Nephron (organoid): ENCODE data around the gene RASL12.
"Not testable (repeated sequence)": the region's sequence is repeated elsewhere in the genome, so short reads cannot be mapped to it uniquely, and the experiment has no call there.

Experiments
- H3K27ac Mint-ChIP-seq, 3 experiments: 2 replicates each; pipeline ENCODE4 v1.8.0; 2020; ENCODE audit warnings: mixed read lengths in 3 of 3, mild to moderate bottlenecking in 2 of 3, moderate library complexity in 1 of 3
- H3K27me3 Mint-ChIP-seq: 2 replicates; pipeline ENCODE4 v1.8.0; 2021; ENCODE audit warnings: low read depth, mild to moderate bottlenecking, moderate library complexity, mixed read lengths
- H3K36me3 Mint-ChIP-seq: 2 replicates; pipeline ENCODE4 v1.8.0; 2020; ENCODE audit warnings: low read depth, mixed read lengths
- H3K4me1 Mint-ChIP-seq: 2 replicates; pipeline ENCODE4 v1.8.0; 2020; ENCODE audit warnings: mixed read lengths
- H3K4me3 Mint-ChIP-seq, 3 experiments: 2 replicates each; pipeline ENCODE4 v1.8.0; 2020; ENCODE audit warnings: mild to moderate bottlenecking in 3 of 3, mixed read lengths in 3 of 3, moderate library complexity in 2 of 3
- H3K9me3 Mint-ChIP-seq: 2 replicates; pipeline ENCODE4 v1.8.0; 2020; ENCODE audit warnings: mixed read lengths
- TF ChIP-seq, protein P1 (sequence below), 3 experiments: fragments of 200-600 bp; sonication (generic); IDR thresholded peaks; one replicate each; pipeline ENCODE4 v1.5.0; 2021; ENCODE audit warnings: antibody characterized with exemption in 3 of 3; ENCODE audit not compliant: unreplicated experiment in 3 of 3

Gene RASL12

GRCh38 chr15:65081270-65081669 lies 13.5 kb upstream of the RASL12 start:
- Mint-ChIP-seq H3K27ac (peak overlapping the region; percentile 72 to 98 (median 96)), H3K9me3 (no peaks in the 10 kb centered on the region)
- TF ChIP-seq, protein P1, sequence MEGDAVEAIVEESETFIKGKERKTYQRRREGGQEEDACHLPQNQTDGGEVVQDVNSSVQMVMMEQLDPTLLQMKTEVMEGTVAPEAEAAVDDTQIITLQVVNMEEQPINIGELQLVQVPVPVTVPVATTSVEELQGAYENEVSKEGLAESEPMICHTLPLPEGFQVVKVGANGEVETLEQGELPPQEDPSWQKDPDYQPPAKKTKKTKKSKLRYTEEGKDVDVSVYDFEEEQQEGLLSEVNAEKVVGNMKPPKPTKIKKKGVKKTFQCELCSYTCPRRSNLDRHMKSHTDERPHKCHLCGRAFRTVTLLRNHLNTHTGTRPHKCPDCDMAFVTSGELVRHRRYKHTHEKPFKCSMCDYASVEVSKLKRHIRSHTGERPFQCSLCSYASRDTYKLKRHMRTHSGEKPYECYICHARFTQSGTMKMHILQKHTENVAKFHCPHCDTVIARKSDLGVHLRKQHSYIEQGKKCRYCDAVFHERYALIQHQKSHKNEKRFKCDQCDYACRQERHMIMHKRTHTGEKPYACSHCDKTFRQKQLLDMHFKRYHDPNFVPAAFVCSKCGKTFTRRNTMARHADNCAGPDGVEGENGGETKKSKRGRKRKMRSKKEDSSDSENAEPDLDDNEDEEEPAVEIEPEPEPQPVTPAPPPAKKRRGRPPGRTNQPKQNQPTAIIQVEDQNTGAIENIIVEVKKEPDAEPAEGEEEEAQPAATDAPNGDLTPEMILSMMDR (IDR thresholded peaks at IDR 0.05; ENCODE audit: unreplicated experiment in 3 of 3): no peak

GRCh38 chr15:65079580-65079979 lies 11.8 kb upstream of the RASL12 start:
- TF ChIP-seq, protein P1 (IDR thresholded peaks at IDR 0.05; ENCODE audit: unreplicated experiment in 3 of 3): no peak
- Mint-ChIP-seq H3K36me3 (no peaks in the 10 kb centered on the region), H3K9me3 (no peaks in the 10 kb centered on the region), H3K4me3 (no peak overlapping the region), H3K27me3 (peaks cover 17% of the 10 kb centered on the region), H3K27ac (peak overlapping the region in 1 of 3 experiments; percentile 84), H3K4me1 (peaks cover 68% of the 10 kb centered on the region)

More at GRCh38 chr15:65081270-65081669, 13.5 kb upstream of the RASL12 start:
- Mint-ChIP-seq H3K4me3 (no peak overlapping the region), H3K27me3 (peaks cover 17% of the 10 kb centered on the region), H3K36me3 (no peaks in the 10 kb centered on the region), H3K4me1 (peaks cover 74% of the 10 kb centered on the region)

GRCh38 chr15:65077981-65078352 lies 10.2 kb upstream of the RASL12 start:
- no peak overlapping the region for H3K4me3 Mint-ChIP-seq
- H3K4me1 Mint-ChIP-seq: peaks cover 52% of the 10 kb centered on the region
- H3K27ac Mint-ChIP-seq: peak overlapping the region; percentile 70 to 84 (median 81)
- TF ChIP-seq, protein P1 (IDR thresholded peaks at IDR 0.05; ENCODE audit: unreplicated experiment in 3 of 3): peak; percentile 31 to 50 (median 34)
- peaks cover 13% of the 10 kb centered on the region for H3K27me3 Mint-ChIP-seq
- H3K9me3 Mint-ChIP-seq: no peaks in the 10 kb centered on the region
- no peaks in the 10 kb centered on the region for H3K36me3 Mint-ChIP-seq

DNA sequence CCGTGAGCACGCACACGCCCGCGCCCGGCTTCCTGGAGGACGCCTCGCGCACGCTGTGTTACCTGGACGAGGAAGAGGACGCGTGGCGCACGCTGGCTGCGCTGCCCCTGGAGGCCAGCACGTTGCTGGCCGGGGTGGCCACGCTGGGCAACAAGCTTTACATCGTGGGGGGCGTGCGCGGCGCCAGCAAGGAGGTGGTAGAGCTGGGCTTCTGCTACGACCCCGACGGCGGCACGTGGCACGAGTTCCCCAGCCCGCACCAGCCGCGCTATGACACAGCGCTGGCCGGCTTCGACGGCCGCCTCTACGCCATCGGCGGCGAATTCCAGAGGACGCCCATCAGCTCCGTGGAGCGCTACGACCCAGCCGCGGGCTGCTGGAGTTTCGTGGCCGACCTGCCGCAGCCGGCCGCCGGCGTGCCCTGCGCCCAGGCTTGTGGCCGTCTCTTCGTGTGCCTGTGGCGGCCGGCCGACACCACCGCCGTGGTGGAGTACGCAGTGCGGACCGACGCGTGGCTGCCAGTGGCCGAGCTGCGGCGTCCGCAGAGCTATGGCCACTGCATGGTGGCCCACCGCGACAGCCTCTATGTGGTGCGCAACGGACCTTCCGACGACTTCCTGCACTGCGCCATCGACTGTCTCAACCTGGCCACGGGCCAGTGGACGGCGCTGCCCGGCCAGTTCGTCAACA lies 9.6 kb upstream of the RASL12 start:
- Mint-ChIP-seq H3K36me3 (no peaks in the 10 kb centered on the region), H3K9me3 (no peaks in the 10 kb centered on the region), H3K27me3 (peaks cover 12% of the 10 kb centered on the region), H3K27ac (peak overlapping the region; percentile 70 to 84 (median 81)), H3K4me3 (no peak overlapping the region), H3K4me1 (peaks cover 48% of the 10 kb centered on the region)
- TF ChIP-seq, protein P1 (IDR thresholded peaks at IDR 0.05; ENCODE audit: unreplicated experiment in 3 of 3): no peak

DNA sequence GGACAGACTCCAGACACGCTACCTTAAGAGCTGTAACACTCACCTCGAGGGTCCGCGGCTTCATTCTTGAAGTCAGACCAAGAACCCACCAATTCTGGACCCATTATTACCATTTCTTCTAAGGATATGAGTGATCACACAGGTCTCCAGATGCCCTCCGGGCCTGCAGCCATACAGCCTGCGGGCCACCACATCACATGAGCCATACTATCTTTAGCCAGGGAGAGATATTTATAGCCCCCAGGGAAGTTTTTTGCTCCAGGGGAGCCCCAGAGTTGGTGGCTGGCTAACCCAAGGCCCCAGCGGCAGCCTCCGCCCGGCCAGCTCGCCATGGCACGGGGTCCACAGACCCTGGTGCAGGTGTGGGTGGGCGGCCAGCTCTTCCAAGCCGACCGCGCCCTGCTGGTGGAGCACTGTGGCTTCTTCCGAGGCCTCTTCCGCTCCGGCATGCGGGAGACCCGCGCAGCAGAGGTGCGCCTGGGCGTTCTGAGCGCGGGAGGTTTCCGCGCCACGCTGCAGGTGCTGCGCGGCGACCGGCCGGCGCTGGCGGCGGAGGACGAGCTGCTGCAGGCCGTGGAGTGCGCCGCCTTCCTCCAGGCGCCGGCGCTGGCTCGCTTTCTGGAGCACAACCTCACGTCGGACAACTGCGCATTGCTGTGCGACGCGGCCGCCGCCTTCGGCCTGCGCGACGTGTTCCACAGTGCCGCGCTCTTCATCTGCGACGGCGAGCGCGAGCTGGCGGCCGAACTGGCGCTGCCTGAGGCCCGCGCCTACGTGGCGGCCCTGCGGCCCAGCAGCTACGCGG lies 8.9 kb upstream of the RASL12 start, which contains the start of gene KBTBD13:
Gene KBTBD13, plus strand, starts transcription at position 261 of the 805 bp plus-strand sequence. Its CDS starts 70 bp downstream, at position 331.
- Mint-ChIP-seq H3K4me1 (peaks cover 49% of the 10 kb centered on the region), H3K4me3 (no peak within 1 kb of the TSS), H3K27ac (peak within 1 kb of the TSS; percentile 73 to 89 (median 84))

DNA sequence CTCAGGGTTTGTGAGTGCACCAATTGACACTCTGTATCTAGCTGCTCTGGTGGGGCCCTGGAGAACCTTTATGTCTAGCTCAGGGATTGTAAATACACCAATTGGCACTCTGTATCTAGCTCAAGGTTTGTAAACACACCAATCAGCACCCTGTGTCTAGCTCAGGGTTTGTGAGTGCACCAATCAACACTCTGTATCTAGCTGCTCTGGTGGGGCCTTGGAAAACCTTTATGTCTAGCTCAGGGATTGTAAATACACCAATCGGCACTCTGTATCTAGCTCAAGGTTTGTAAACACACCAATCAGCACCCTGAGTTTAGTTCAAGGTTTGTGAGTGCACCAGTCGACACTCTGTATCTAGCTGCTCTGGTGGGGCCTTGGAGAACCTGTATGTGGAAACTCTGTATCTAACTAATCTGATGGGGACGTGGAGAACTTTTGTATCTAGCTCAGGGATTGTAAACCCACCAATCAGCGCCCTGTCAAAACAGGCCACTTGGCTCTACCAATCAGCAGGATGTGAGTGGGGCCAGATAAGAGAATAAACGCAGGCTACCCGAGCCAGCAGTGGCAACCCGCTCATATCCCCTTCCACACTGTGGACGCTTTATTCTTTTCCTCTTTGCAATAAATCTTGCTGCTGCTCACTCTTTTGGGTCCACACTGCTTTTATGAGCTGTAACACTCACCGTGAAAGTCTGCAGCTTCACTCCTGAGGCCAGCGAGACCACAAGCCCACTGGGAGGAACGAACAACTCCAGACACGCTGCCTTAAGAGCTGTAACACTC lies 8.0 kb upstream of the RASL12 start:
- not testable (repeated sequence) for H3K36me3 Mint-ChIP-seq, H3K27me3 Mint-ChIP-seq, H3K4me3 Mint-ChIP-seq, H3K9me3 Mint-ChIP-seq
- peak overlapping the region; percentile 73 to 89 (median 77) for H3K27ac Mint-ChIP-seq
- H3K4me1 Mint-ChIP-seq: peaks cover 49% of the 10 kb centered on the region

More for the DNA sequence above, 8.9 kb upstream of the RASL12 start, which contains the start of gene KBTBD13:
- no peaks in the 10 kb centered on the region for H3K36me3 Mint-ChIP-seq
- TF ChIP-seq, protein P1 (IDR thresholded peaks at IDR 0.05; ENCODE audit: unreplicated experiment in 3 of 3): no peak
- H3K9me3 Mint-ChIP-seq: no peaks in the 10 kb centered on the region
- peaks cover 10% of the 10 kb centered on the region for H3K27me3 Mint-ChIP-seq

DNA sequence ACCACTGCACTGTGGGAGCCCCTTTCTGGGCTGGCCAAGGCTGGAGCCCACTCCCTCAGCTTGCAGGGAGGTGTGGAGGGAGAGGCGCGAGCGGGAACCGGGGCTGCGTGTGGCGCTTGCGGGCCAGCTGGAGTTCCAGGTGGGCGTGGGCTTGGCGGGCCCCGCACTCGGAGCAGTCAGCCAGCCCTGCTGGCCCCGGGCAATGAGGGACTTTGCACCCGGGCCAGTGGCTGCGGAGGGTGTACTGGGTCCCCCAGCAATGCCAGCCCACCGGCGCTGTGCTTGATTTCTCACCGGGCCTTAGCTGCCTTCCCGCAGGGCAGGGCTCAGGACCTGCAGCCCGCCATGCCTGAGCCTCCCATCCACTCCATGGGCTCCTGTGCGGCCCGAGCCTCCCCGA lies 7.2 kb upstream of the RASL12 start:
- not testable (repeated sequence) for H3K36me3 Mint-ChIP-seq, H3K9me3 Mint-ChIP-seq, H3K27ac Mint-ChIP-seq, H3K4me3 Mint-ChIP-seq, H3K27me3 Mint-ChIP-seq
- peaks cover 56% of the 10 kb centered on the region for H3K4me1 Mint-ChIP-seq
